OCI-LY3 (cell line): ENCODE measurements around the gene CUL7.

Source experiments
- EZH2phosphoT487 ChIP-seq: fragments of 200-600 bp; shearing (Covaris generic); IDR thresholded peaks from 2 replicates; pipeline ENCODE4 v1.6.1; 2018; ENCODE audit warnings: antibody characterized with exemption, mixed run types, low read depth
- TF ChIP-seq, protein P1 (sequence below): fragments of 200-600, 300-600 bp; sonication (generic); IDR thresholded peaks from 2 replicates; pipeline ENCODE4 v1.5.1; 2014; ENCODE audit warnings: antibody characterized with exemption, low read length, low read depth

DNA sequence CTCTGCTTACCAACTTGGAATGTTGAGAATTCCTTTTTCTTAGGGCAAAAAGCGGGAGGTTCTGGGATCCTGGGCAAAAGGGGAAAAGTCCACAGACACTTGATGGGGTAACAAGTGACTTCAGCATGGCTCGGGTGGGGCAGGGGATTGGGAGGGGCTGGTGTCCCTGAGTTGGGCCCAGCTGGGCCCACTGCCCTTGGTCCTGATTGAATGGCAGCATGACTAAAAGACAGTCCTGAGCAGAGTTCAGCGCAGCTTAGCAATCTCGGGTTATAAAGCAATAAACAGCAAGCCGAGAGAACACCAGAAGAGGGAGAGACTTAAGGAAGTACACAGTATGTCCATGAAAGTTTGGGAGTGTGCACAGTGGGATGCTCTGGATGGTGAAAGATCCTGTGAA lies 63.7 kb downstream of the CUL7 start:
- TF ChIP-seq, protein P1, sequence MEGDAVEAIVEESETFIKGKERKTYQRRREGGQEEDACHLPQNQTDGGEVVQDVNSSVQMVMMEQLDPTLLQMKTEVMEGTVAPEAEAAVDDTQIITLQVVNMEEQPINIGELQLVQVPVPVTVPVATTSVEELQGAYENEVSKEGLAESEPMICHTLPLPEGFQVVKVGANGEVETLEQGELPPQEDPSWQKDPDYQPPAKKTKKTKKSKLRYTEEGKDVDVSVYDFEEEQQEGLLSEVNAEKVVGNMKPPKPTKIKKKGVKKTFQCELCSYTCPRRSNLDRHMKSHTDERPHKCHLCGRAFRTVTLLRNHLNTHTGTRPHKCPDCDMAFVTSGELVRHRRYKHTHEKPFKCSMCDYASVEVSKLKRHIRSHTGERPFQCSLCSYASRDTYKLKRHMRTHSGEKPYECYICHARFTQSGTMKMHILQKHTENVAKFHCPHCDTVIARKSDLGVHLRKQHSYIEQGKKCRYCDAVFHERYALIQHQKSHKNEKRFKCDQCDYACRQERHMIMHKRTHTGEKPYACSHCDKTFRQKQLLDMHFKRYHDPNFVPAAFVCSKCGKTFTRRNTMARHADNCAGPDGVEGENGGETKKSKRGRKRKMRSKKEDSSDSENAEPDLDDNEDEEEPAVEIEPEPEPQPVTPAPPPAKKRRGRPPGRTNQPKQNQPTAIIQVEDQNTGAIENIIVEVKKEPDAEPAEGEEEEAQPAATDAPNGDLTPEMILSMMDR, result no peak
- TF ChIP-seq EZH2phosphoT487, result no peak
